A673 (cell line): ENCODE data around the gene PFKFB3. TPM values are rescaled to one million over a fixed set of nuclear protein-coding genes. Genes with fewer than 3 reads are reported as not detected.

Experiments
- BruUV-seq: library from RNA; stranded (reverse); fragments of 400-500 nt; replicated peaks from 2 replicates; lab custom pipeline; 2021; lab: Mats Ljungman, UMichigan
- CTCF ChIA-PET: fragments of 300-600 bp; sonication (Branson Sonifier 250); formaldehyde crosslinking; loops from one replicate; lab custom pipeline; 2022; ENCODE audit warnings: antibody characterized with exemption; lab: Charles Lee
- POLR2A ChIA-PET: fragments of 300-600 bp; sonication (Branson Sonifier 250); formaldehyde crosslinking; loops from one replicate; lab custom pipeline; 2022; ENCODE audit warnings: antibody characterized with exemption; ENCODE audit not compliant: low non-redundant PET; lab: Charles Lee
- DNase-seq: peaks from one replicate; pipeline ENCODE4 v3.0.0-alpha.2; 2015; ENCODE audit warnings: low spot score
- H3K27ac ChIP-seq: fragments of 200-600 bp; sonication (generic); 2 replicates; pipeline ENCODE4 v1.5.1; 2016; ENCODE audit warnings: mixed run types, low read depth, mild to moderate bottlenecking, mixed read lengths, antibody characterized with exemption, low read length; ENCODE audit not compliant: poor library complexity, severe bottlenecking
- H3K27me3 ChIP-seq: fragments of 200-600 bp; sonication (generic); replicated peaks from 2 replicates; pipeline ENCODE4 v1.6.1; 2017; ENCODE audit warnings: mixed run types, low read depth, mild to moderate bottlenecking, mixed read lengths, antibody characterized with exemption, low read length; ENCODE audit not compliant: insufficient read depth, poor library complexity
- H3K36me3 ChIP-seq: fragments of 200-600 bp; sonication (generic); 2 replicates; pipeline ENCODE4 v1.6.1; 2016; ENCODE audit warnings: mixed run types, mild to moderate bottlenecking, mixed read lengths, antibody characterized with exemption, low read length; ENCODE audit not compliant: insufficient read depth, poor library complexity, severe bottlenecking
- H3K4me1 ChIP-seq: fragments of 200-600 bp; sonication (generic); 2 replicates; pipeline ENCODE4 v1.6.1; 2017; ENCODE audit warnings: mixed run types, mild to moderate bottlenecking, mixed read lengths, antibody characterized with exemption, low read length; ENCODE audit not compliant: insufficient read depth, poor library complexity, severe bottlenecking
- H3K4me3 ChIP-seq: fragments of 200-600 bp; sonication (generic); 2 replicates; pipeline ENCODE4 v1.5.1; 2016; ENCODE audit warnings: low read depth, mixed run types, mild to moderate bottlenecking, mixed read lengths, low read length; ENCODE audit not compliant: poor library complexity, severe bottlenecking
- H3K9me3 ChIP-seq: fragments of 200-600 bp; sonication (generic); 2 replicates; pipeline ENCODE4 v1.6.1; 2016; ENCODE audit warnings: mixed run types, low read depth, mild to moderate bottlenecking, mixed read lengths, antibody characterized with exemption, low read length; ENCODE audit not compliant: poor library complexity, severe bottlenecking
- CTCF ChIP-seq: fragments of 300-800, 200-600 bp; sonication (generic); conservative IDR thresholded peaks from 2 replicates; pipeline ENCODE4 v1.5.1; 2017; ENCODE audit warnings: low read depth, mild to moderate bottlenecking, antibody characterized with exemption, low read length, moderate library complexity, mixed read lengths
- EZH2 ChIP-seq: fragments of 200-600 bp; sonication (generic); IDR thresholded peaks from 2 replicates; pipeline ENCODE4 v1.6.1; 2017; ENCODE audit warnings: borderline replicate concordance, low read depth, mild to moderate bottlenecking, mixed read lengths, antibody characterized with exemption, low read length; ENCODE audit not compliant: poor library complexity, severe bottlenecking
- intact Hi-C: fragments of 100-400 bp; cut with micrococcal nuclease; formaldehyde crosslinking; loops from one replicate; pipeline ENCODE4 v1.10.0; 2022; ENCODE audit not compliant: unreplicated experiment
- total RNA-seq: library from RNA; stranded (reverse); gene quantifications from 2 replicates; pipeline ENCODE4 v1.2.3, GENCODE V29; 2021

The PFKFB3 gene
- total RNA-seq, 1 experiment from 2014 or later = 53.0 TPM

GRCh38 chr10:6273351-6273750 lies 70.6 kb downstream of the PFKFB3 start:
- intact Hi-C loops = no loop called here
- no peak overlapping the region for H3K27ac ChIP-seq
- ChIA-PET POLR2A (no interaction called here), CTCF (no interaction called here)
- H3K4me1 ChIP-seq = peaks cover 7% of the 10 kb centered on the region
- no peaks in the 10 kb centered on the region for H3K9me3 ChIP-seq
- H3K27me3 ChIP-seq = no peaks in the 10 kb centered on the region
- no peak for DNase-seq
- H3K36me3 ChIP-seq = no peaks in the 10 kb centered on the region
- TF ChIP-seq EZH2 = no peak
- no peak for TF ChIP-seq CTCF
- BruUV-seq = no TSS peak
- H3K4me3 ChIP-seq = no peak overlapping the region

- peaks cover 11% of the 10 kb centered on the region for H3K4me1 ChIP-seq
- no peaks in the 10 kb centered on the region for H3K9me3 ChIP-seq
- H3K27me3 ChIP-seq = no peaks in the 10 kb centered on the region
- POLR2A ChIA-PET = no interaction called here
- H3K4me3 ChIP-seq = no peak overlapping the region
- intact Hi-C loops = no loop called here
- no peak overlapping the region for H3K27ac ChIP-seq
- CTCF ChIA-PET = no interaction called here
- TF ChIP-seq CTCF = no peak
- TF ChIP-seq EZH2 = no peak
- H3K36me3 ChIP-seq = no peaks in the 10 kb centered on the region
- no peak for DNase-seq
- BruUV-seq = no TSS peak
These were observed 71.3 kb downstream of the PFKFB3 start for GRCh38 chr10:6274040-6274439.

GRCh38 chr10:6274484-6274883 lies 71.8 kb downstream of the PFKFB3 start:
- Histone ChIP-seq H3K27ac (no peak overlapping the region), H3K4me3 (no peak overlapping the region), H3K27me3 (no peaks in the 10 kb centered on the region), H3K9me3 (no peaks in the 10 kb centered on the region), H3K36me3 (no peaks in the 10 kb centered on the region), H3K4me1 (peaks cover 15% of the 10 kb centered on the region)
- no peak for DNase-seq
- TF ChIP-seq EZH2 (no peak), CTCF (no peak)
- intact Hi-C loops = no loop called here
- no TSS peak for BruUV-seq
- CTCF ChIA-PET = interaction anchor here (1.4 kb wide), 1 partner anchor 127 kb away, joined by 6 read pairs; no protein-coding TSS in a partner anchor
- POLR2A ChIA-PET = no interaction called here
